IMR-90 (cell line): Measurements from ENCODE around the gene STXBP6. TPM values are rescaled to one million over a fixed set of nuclear protein-coding genes. Genes with fewer than 3 reads are reported as not detected.

ENCODE experiments used
- ATAC-seq: fragments of 200-7000 bp; cut with Tn5 transposase; 2 replicates; pipeline ENCODE4 v1.9.1; 2020; ENCODE audit warnings: low read depth, mild to moderate bottlenecking, moderate library complexity
- BruUV-seq: library from RNA; stranded (reverse); fragments of 400-500 nt; replicated peaks from 2 replicates; lab custom pipeline; 2021; lab: Mats Ljungman, UMichigan
- CTCF ChIA-PET: fragments of 300-600 bp; formaldehyde crosslinking; extraction: SDS; loops from one replicate; lab custom pipeline; 2021; ENCODE audit warnings: antibody characterized with exemption; lab: Yijun Ruan, JAX
- POLR2A ChIA-PET: fragments of 300-600 bp; sonication (Branson Sonifier 250); formaldehyde crosslinking; loops from one replicate; lab custom pipeline; 2022; ENCODE audit warnings: antibody characterized with exemption; ENCODE audit not compliant: unreplicated experiment; lab: Charles Lee
- DNase-seq: peaks from one replicate; pipeline ENCODE4 v3.0.0; 2013
- H2AFZ ChIP-seq: replicated peaks from 2 replicates; pipeline ENCODE3; 2013; ENCODE audit warnings: low read length, mild to moderate bottlenecking; ENCODE audit not compliant: poor library complexity
- H2AK5ac ChIP-seq: 2 replicates; pipeline ENCODE4 v1.6.1; 2013; ENCODE audit warnings: low read depth, low read length, inconsistent platforms
- H2AK9ac ChIP-seq: replicated peaks from 2 replicates; pipeline ENCODE3; 2013; ENCODE audit warnings: mild to moderate bottlenecking, low read depth, low read length, moderate library complexity; ENCODE audit not compliant: poor library complexity
- H2BK120ac ChIP-seq: 2 replicates; pipeline ENCODE4 v1.6.1; 2013; ENCODE audit warnings: low read depth, low read length, inconsistent platforms
- H2BK15ac ChIP-seq: 3 replicates; pipeline ENCODE4 v1.6.1; 2013; ENCODE audit warnings: low read depth, low read length, inconsistent platforms
- H2BK20ac ChIP-seq: 2 replicates; pipeline ENCODE4 v1.6.1; 2013; ENCODE audit warnings: low read depth, mild to moderate bottlenecking, inconsistent platforms, low read length, moderate library complexity
- H2BK5ac ChIP-seq: 2 replicates; pipeline ENCODE4 v1.6.1; 2013; ENCODE audit warnings: mild to moderate bottlenecking, low read depth, low read length, inconsistent platforms; ENCODE audit not compliant: poor library complexity, severe bottlenecking
- H3K14ac ChIP-seq: replicated peaks from 2 replicates; pipeline ENCODE4 v1.6.1; 2013; ENCODE audit warnings: low read depth, low read length, inconsistent platforms
- H3K18ac ChIP-seq: 2 replicates; pipeline ENCODE4 v1.6.1; 2013; ENCODE audit warnings: low read depth, low read length, control low read depth
- H3K23ac ChIP-seq: 2 replicates; pipeline ENCODE4 v1.6.1; 2013; ENCODE audit warnings: low read depth, low read length, inconsistent platforms
- H3K27ac ChIP-seq: 2 replicates; pipeline ENCODE4 v1.5.1; 2013; ENCODE audit warnings: mild to moderate bottlenecking, control low read depth, low read length; ENCODE audit not compliant: insufficient read depth
- H3K27me3 ChIP-seq: 2 replicates; pipeline ENCODE4 v1.6.1; 2013; ENCODE audit warnings: low read length; ENCODE audit not compliant: control insufficient read depth, insufficient read depth
- H3K36me3 ChIP-seq: 2 replicates; pipeline ENCODE4 v1.6.1; 2013; ENCODE audit warnings: low read length, mixed read lengths; ENCODE audit not compliant: control insufficient read depth, insufficient read depth
- H3K4ac ChIP-seq: 2 replicates; pipeline ENCODE4 v1.6.1; 2013; ENCODE audit warnings: low read depth, low read length, inconsistent platforms
- H3K4me1 ChIP-seq: 2 replicates; pipeline ENCODE4 v1.6.1; 2013; ENCODE audit warnings: low read length, mixed read lengths; ENCODE audit not compliant: control insufficient read depth, insufficient read depth
- H3K4me2 ChIP-seq: 2 replicates; pipeline ENCODE4 v1.6.1; 2013; ENCODE audit warnings: low read depth, mild to moderate bottlenecking, control low read depth, low read length, moderate library complexity
- H3K4me3 ChIP-seq: 2 replicates; pipeline ENCODE4 v1.5.1; 2013; ENCODE audit warnings: low read depth, mild to moderate bottlenecking, control low read depth, low read length, moderate library complexity; ENCODE audit not compliant: insufficient read depth
- H3K56ac ChIP-seq: 2 replicates; pipeline ENCODE4 v1.6.1; 2013; ENCODE audit warnings: low read length, inconsistent platforms; ENCODE audit not compliant: insufficient read depth; ENCODE audit errors: extremely low read depth
- H3K79me1 ChIP-seq, 2 experiments: 2 replicates each; pipeline ENCODE4 v1.6.1; 2013; ENCODE audit warnings: low read length in 2 of 2, inconsistent platforms in 1 of 2, low read depth in 1 of 2
- H3K9ac ChIP-seq: 2 replicates; pipeline ENCODE4 v1.6.1; 2013; ENCODE audit warnings: low read depth, low read length, control low read depth
- H3K9me1 ChIP-seq: 2 replicates; pipeline ENCODE4 v1.6.1; 2013; ENCODE audit warnings: low read length, inconsistent platforms; ENCODE audit not compliant: insufficient read depth
- H3K9me3 ChIP-seq: 2 replicates; pipeline ENCODE4 v1.6.1; 2013; ENCODE audit warnings: low read length; ENCODE audit not compliant: control insufficient read depth, insufficient read depth
- H4K20me1 ChIP-seq: 2 replicates; pipeline ENCODE4 v1.6.1; 2013; ENCODE audit warnings: low read length, inconsistent platforms; ENCODE audit not compliant: insufficient read depth
- H4K5ac ChIP-seq: 2 replicates; pipeline ENCODE4 v1.6.1; 2013; ENCODE audit warnings: mild to moderate bottlenecking, low read depth, low read length, control low read depth
- H4K8ac ChIP-seq, 2 experiments: 2 replicates each; pipeline ENCODE4 v1.6.1; 2013; ENCODE audit warnings: low read depth in 2 of 2, low read length in 2 of 2, control low read depth in 1 of 2, inconsistent platforms in 1 of 2
- H4K91ac ChIP-seq: 2 replicates; pipeline ENCODE4 v1.6.1; 2013; ENCODE audit warnings: low read depth, low read length, inconsistent platforms; ENCODE audit not compliant: insufficient read depth
- BHLHE40 ChIP-seq: fragments of 150-350 bp; IDR thresholded peaks from 2 replicates; pipeline ENCODE4 v1.6.1; 2016; ENCODE audit warnings: mild to moderate bottlenecking, low read depth, low read length
- CEBPB ChIP-seq: IDR thresholded peaks from 2 replicates; pipeline ENCODE4 v1.6.1; 2012; ENCODE audit warnings: low read depth, low read length, improper control_type of control experiment
- CHD1 ChIP-seq: IDR thresholded peaks from 2 replicates; pipeline ENCODE4 v1.6.1; 2012; ENCODE audit warnings: low read depth, low read length, improper control_type of control experiment
- FOS ChIP-seq: fragments of 150-350 bp; IDR thresholded peaks from 2 replicates; pipeline ENCODE4 v1.6.1; 2016; ENCODE audit warnings: low read depth, low read length
- MAFK ChIP-seq: IDR thresholded peaks from 2 replicates; pipeline ENCODE4 v1.6.1; 2012; ENCODE audit warnings: low read depth, low read length, improper control_type of control experiment
- MAZ ChIP-seq: IDR thresholded peaks from 2 replicates; pipeline ENCODE4 v1.6.1; 2012; ENCODE audit warnings: low read depth, mild to moderate bottlenecking, low read length, improper control_type of control experiment, moderate library complexity, borderline replicate concordance
- MXI1 ChIP-seq: IDR thresholded peaks from 2 replicates; pipeline ENCODE4 v1.6.1; 2012; ENCODE audit warnings: low read depth, mild to moderate bottlenecking, low read length, moderate library complexity, borderline replicate concordance
- NFE2L2 ChIP-seq: fragments of 150-350 bp; IDR thresholded peaks from 2 replicates; pipeline ENCODE4 v1.6.1; 2016; ENCODE audit warnings: low read depth, mild to moderate bottlenecking, low read length
- POLR2A ChIP-seq: IDR thresholded peaks from 2 replicates; pipeline ENCODE4 v1.6.1; 2012; ENCODE audit warnings: mild to moderate bottlenecking, low read depth, low read length
- RAD21 ChIP-seq: IDR thresholded peaks from 2 replicates; pipeline ENCODE4 v1.6.1; 2012; ENCODE audit warnings: low read length, improper control_type of control experiment
- RCOR1 ChIP-seq: IDR thresholded peaks from 2 replicates; pipeline ENCODE4 v1.6.1; 2012; ENCODE audit warnings: mild to moderate bottlenecking, low read length, improper control_type of control experiment; ENCODE audit not compliant: insufficient replicate concordance
- RFX5 ChIP-seq: IDR thresholded peaks from 2 replicates; pipeline ENCODE4 v1.8.0; 2012; ENCODE audit warnings: low read depth, mild to moderate bottlenecking, low read length, moderate library complexity
- SMC3 ChIP-seq: fragments of 150-350 bp; IDR thresholded peaks from 2 replicates; pipeline ENCODE4 v1.6.1; 2016; ENCODE audit warnings: low read depth, mild to moderate bottlenecking, antibody characterized with exemption, low read length, moderate library complexity
- WGBS, 2 experiments: methylation state at CpG; one replicate each; pipeline versions ENCODE4 v1.1.5 to v1.1.7; 2013; ENCODE audit warnings: missing lambda C conversion rate in 2 of 2; ENCODE audit not compliant: insufficient read length in 1 of 2; ENCODE audit errors: extremely low coverage in 2 of 2; 5-methylcytosine and 5-hydroxymethylcytosine counted together
- dilution Hi-C: fragments of 300-500 bp; cut with HindIII; formaldehyde crosslinking; loops from one replicate; pipeline ENCODE4 v1.14.3; 2018; ENCODE audit warnings: low sequenced_read_pairs; ENCODE audit not compliant: unreplicated experiment
- in situ Hi-C: fragments of 300-500 bp; cut with MboI; formaldehyde crosslinking; loops from 3 replicates; pipeline ENCODE4 v1.14.3; 2019; ENCODE audit warnings: low sequenced_read_pairs, inconsistent platforms, mixed read lengths
- intact Hi-C: fragments of 100-400 bp; cut with micrococcal nuclease; formaldehyde crosslinking; loops from 2 replicates; pipeline ENCODE4 v1.10.0; 2022
- polyA plus RNA-seq, 3 experiments: library from polyadenylated mRNA; depleted of rRNA; stranded (reverse); fragments of >200 nt; gene quantifications; 2 replicates each; pipeline ENCODE4 v1.2.3, GENCODE V29; 2012; ENCODE audit warnings: low replicate concordance in 1 of 3
- total RNA-seq: library from RNA; depleted of rRNA; stranded (reverse); fragments of >200 nt; gene quantifications from 2 replicates; pipeline ENCODE4 v1.2.3, GENCODE V29; 2012
- TF ChIP-seq, protein P1 (sequence below): conservative IDR thresholded peaks from 2 replicates; pipeline ENCODE4 v1.5.1; 2012; ENCODE audit warnings: mild to moderate bottlenecking, low read depth, low read length, improper control_type of control experiment
- TF ChIP-seq, protein P2 (sequence below): fragments of 150-350 bp; IDR thresholded peaks from 2 replicates; pipeline ENCODE4 v1.6.1; 2016; ENCODE audit warnings: low read depth, mild to moderate bottlenecking, low read length, moderate library complexity, borderline replicate concordance

STXBP6 gene
- total and polyA plus RNA-seq, 2 of the 4 experiments (the other 2 are of a cell fraction), result 14.2 to 14.3 TPM

DNA sequence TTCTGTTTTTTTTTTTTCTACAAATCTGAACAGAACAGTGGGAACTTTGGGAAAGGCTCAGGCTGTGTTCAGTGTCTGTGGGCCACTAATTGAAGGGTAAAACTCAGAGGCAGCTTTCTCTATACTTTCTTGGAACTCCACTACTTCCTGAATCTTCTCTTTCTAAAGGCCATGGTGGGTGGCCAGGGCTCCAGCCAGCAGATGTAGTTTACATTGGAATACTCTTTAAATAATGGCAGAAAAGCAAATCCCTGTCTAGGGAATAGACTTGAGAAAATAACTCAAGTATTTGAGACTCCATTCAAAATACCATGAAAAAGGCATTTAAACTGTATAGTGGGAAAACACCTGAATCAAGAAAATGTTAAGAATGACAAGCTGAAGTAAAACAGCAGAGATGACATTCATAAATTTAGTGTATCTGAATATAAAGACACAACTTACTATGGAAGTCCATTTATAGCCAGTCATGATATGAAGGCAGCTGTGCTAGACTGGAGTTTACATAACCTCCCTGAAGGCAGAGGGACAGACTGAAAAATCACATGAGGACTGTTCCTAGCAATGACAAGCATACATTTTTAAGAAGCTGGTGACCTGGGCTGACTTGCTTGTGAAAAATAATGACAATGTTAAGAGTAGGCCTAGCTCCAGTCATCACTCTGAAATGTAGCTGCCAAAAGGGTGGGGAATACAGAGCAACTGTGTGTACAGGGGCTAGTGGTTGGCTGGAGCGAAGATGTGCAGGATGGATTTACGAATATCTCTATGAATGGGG is 168.6 kb downstream of the STXBP6 start:
- DNase-seq, result peak; percentile 5
- Histone ChIP-seq H3K23ac (no peak overlapping the region), H3K9me3 (no peaks in the 10 kb centered on the region), H3K36me3 (no peaks in the 10 kb centered on the region), H2AK5ac (no peak overlapping the region), H2AFZ (no peak overlapping the region), H3K27me3 (no peaks in the 10 kb centered on the region), H2AK9ac (no peak overlapping the region), H3K27ac (no peak overlapping the region), H3K9ac (no peak overlapping the region), H2BK15ac (0 out of 3 replicates have a peak overlapping the region, but pooled peaks have one; percentile 4), H3K18ac (peak overlapping the region; percentile 47; the same call in 1 of the 2 replicates), H3K4me1 (peaks cover 3% of the 10 kb centered on the region), H2BK5ac (no peak overlapping the region), H4K91ac (no peak overlapping the region), H3K4me2 (peak overlapping the region; percentile 50; the same call in 1 of the 2 replicates), H2BK20ac (no peak overlapping the region), H3K4me3 (no peak overlapping the region), H3K56ac (no peak overlapping the region), H3K9me1 (no peaks in the 10 kb centered on the region), H2BK120ac (no peak overlapping the region), H4K5ac (no peak overlapping the region), H3K14ac (no peak overlapping the region; the same call in 1 of the 2 replicates), H3K4ac (no peak overlapping the region), H4K20me1 (no peaks in the 10 kb centered on the region), H3K79me1 (no peaks in the 10 kb centered on the region), H4K8ac (no peak overlapping the region)
- intact Hi-C loops (no loop called here), in situ Hi-C loops (no loop called here), dilution Hi-C loops (no loop called here)
- WGBS, 2 experiments, result no CpG with 5 or more reads among the region's 2 CpGs
- no peak for ATAC-seq
- no TSS peak for BruUV-seq
- ChIA-PET POLR2A (no interaction called here), CTCF (interaction anchor here (0.6 kb wide), 1 partner anchor 57 kb away, joined by 3 read pairs; no protein-coding TSS in a partner anchor)
- no peak for TF ChIP-seq MAFK
- no peak for TF ChIP-seq CEBPB
- no peak for TF ChIP-seq CHD1
- TF ChIP-seq MXI1, result no peak
- no peak for TF ChIP-seq FOS
- TF ChIP-seq, protein P1, sequence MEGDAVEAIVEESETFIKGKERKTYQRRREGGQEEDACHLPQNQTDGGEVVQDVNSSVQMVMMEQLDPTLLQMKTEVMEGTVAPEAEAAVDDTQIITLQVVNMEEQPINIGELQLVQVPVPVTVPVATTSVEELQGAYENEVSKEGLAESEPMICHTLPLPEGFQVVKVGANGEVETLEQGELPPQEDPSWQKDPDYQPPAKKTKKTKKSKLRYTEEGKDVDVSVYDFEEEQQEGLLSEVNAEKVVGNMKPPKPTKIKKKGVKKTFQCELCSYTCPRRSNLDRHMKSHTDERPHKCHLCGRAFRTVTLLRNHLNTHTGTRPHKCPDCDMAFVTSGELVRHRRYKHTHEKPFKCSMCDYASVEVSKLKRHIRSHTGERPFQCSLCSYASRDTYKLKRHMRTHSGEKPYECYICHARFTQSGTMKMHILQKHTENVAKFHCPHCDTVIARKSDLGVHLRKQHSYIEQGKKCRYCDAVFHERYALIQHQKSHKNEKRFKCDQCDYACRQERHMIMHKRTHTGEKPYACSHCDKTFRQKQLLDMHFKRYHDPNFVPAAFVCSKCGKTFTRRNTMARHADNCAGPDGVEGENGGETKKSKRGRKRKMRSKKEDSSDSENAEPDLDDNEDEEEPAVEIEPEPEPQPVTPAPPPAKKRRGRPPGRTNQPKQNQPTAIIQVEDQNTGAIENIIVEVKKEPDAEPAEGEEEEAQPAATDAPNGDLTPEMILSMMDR, result no peak
- no peak for TF ChIP-seq SMC3
- TF ChIP-seq, protein P2, sequence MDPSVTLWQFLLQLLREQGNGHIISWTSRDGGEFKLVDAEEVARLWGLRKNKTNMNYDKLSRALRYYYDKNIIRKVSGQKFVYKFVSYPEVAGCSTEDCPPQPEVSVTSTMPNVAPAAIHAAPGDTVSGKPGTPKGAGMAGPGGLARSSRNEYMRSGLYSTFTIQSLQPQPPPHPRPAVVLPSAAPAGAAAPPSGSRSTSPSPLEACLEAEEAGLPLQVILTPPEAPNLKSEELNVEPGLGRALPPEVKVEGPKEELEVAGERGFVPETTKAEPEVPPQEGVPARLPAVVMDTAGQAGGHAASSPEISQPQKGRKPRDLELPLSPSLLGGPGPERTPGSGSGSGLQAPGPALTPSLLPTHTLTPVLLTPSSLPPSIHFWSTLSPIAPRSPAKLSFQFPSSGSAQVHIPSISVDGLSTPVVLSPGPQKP, result no peak
- no peak for TF ChIP-seq NFE2L2
- no peak for TF ChIP-seq RFX5
- TF ChIP-seq MAZ, result no peak
- TF ChIP-seq RCOR1, result no peak
- TF ChIP-seq BHLHE40, result no peak
- TF ChIP-seq POLR2A, result no peak
- TF ChIP-seq RAD21, result no peak
